HepG2 (cell line): Measurements from ENCODE around the gene PODXL. TPM values are rescaled to one million over a fixed set of nuclear protein-coding genes. Genes with fewer than 3 reads are reported as not detected.

Experiments used
- ATAC-seq: fragments of 200-7000 bp; cut with Tn5 transposase; 3 replicates; pipeline ENCODE4 v1.9.1; 2020; ENCODE audit warnings: mild to moderate bottlenecking, moderate library complexity
- BruUV-seq: library from RNA; stranded (reverse); fragments of 400-500 nt; replicated peaks from 2 replicates; lab custom pipeline; 2021; lab: Mats Ljungman, UMichigan
- CTCF ChIA-PET: fragments of 300-600 bp; formaldehyde crosslinking; extraction: SDS; loops from one replicate; lab custom pipeline; 2021; ENCODE audit warnings: low total read pairs, inconsistent platforms, low intra/inter-chr PET ratio; lab: Yijun Ruan, JAX
- POLR2A ChIA-PET: fragments of 350-600 bp; sonication (Branson Sonifier 250); formaldehyde crosslinking; loops from one replicate; lab custom pipeline; 2020; ENCODE audit warnings: antibody characterized with exemption, inconsistent platforms; lab: Yijun Ruan, JAX
- DNase-seq: peaks from one replicate; pipeline ENCODE4 v3.0.0-alpha.2; 2015; ENCODE audit warnings: low spot score
- FAIRE-seq: peaks from 3 replicates; lab custom pipeline; 2011; peaks lifted over from hg19 to GRCh38; lab: Jason Lieb, UNC
- H2AFZ ChIP-seq: one replicate; pipeline ENCODE4 v1.6.1; 2011; ENCODE audit warnings: low read length, inconsistent platforms
- H3K27ac ChIP-seq: fragments of 300-600 bp; 3 replicates; pipeline ENCODE4 v1.8.0; 2011; ENCODE audit warnings: mixed run types, mild to moderate bottlenecking, mixed read lengths, low read length, inconsistent platforms; ENCODE audit not compliant: insufficient read depth; ENCODE audit errors: extremely low read length
- H3K27me3 ChIP-seq, 2 experiments: fragments of 200-600 bp in 1 of 2; 2 replicates in 1 of 2; 3 replicates in 1 of 2; pipeline versions ENCODE4 v1.6.0 to v1.8.0; 2011; ENCODE audit warnings: low read length in 2 of 2, mild to moderate bottlenecking in 2 of 2, moderate library complexity in 2 of 2, inconsistent platforms in 1 of 2; ENCODE audit not compliant: insufficient read depth in 2 of 2, control insufficient read depth in 1 of 2
- H3K36me3 ChIP-seq, 2 experiments: fragments of 200-600 bp in 1 of 2; replicated peaks in 1 of 2; 2 replicates in 1 of 2; 3 replicates in 1 of 2; pipeline versions ENCODE4 v1.5.1 to v1.8.0; 2011; ENCODE audit warnings: low read length in 2 of 2, inconsistent platforms in 1 of 2; ENCODE audit not compliant: insufficient read depth in 2 of 2, control insufficient read depth in 1 of 2
- H3K4me1 ChIP-seq: 2 replicates; pipeline ENCODE4 v1.5.1; 2012; ENCODE audit warnings: low read length, inconsistent platforms; ENCODE audit not compliant: insufficient read depth
- H3K4me2 ChIP-seq: 2 replicates; pipeline ENCODE4 v1.6.0; 2011; ENCODE audit warnings: low read depth, low read length, inconsistent platforms
- H3K4me3 ChIP-seq, 3 experiments: fragments of 200-600 bp in 1 of 3; sonication (generic), shearing (Covaris generic) in 1 of 3; replicated peaks in 1 of 3; 2 replicates each; pipeline ENCODE4 v1.5.1; 2011 to 2016; ENCODE audit warnings: low read length in 3 of 3, inconsistent platforms in 2 of 3, low read depth in 2 of 3, mild to moderate bottlenecking in 2 of 3, control low read depth in 1 of 3, mixed read lengths in 1 of 3; ENCODE audit not compliant: insufficient read depth in 1 of 3
- H3K79me2 ChIP-seq: one replicate; pipeline ENCODE4 v1.6.1; 2011; ENCODE audit warnings: low read length, inconsistent platforms; ENCODE audit not compliant: insufficient read depth
- H3K9ac ChIP-seq: 2 replicates; pipeline ENCODE4 v1.6.0; 2011; ENCODE audit warnings: mild to moderate bottlenecking, low read depth, low read length, inconsistent platforms; ENCODE audit not compliant: insufficient read depth
- H3K9me3 ChIP-seq: 2 replicates; pipeline ENCODE4 v1.5.1; 2012; ENCODE audit warnings: mild to moderate bottlenecking, low read length
- H4K20me1 ChIP-seq: 2 replicates; pipeline ENCODE4 v1.6.0; 2011; ENCODE audit warnings: inconsistent platforms, mild to moderate bottlenecking, low read length, moderate library complexity; ENCODE audit not compliant: insufficient read depth
- AKAP8 ChIP-seq: sonication (generic); formaldehyde crosslinking; IDR thresholded peaks from 2 replicates; pipeline ENCODE4 v1.5.1; 2020; ENCODE audit warnings: mild to moderate bottlenecking, missing genetic modification reagents
- BORCS8-MEF2B ChIP-seq: sonication (generic); formaldehyde crosslinking; IDR thresholded peaks from 2 replicates; pipeline ENCODE4 v1.8.0; 2022; ENCODE audit warnings: mild to moderate bottlenecking, missing genetic modification reagents
- KDM1A ChIP-seq: IDR thresholded peaks from 2 replicates; pipeline ENCODE4 v1.6.1; 2016; ENCODE audit warnings: missing compliant biosample characterization
- MAFK ChIP-seq, 2 experiments: IDR thresholded peaks in 1 of 2; conservative IDR thresholded peaks in 1 of 2; 2 replicates each; pipeline ENCODE4 v1.6.1; 2011; ENCODE audit warnings: improper control_type of control experiment in 2 of 2, low read length in 2 of 2
- MAX ChIP-seq: IDR thresholded peaks from 2 replicates; pipeline ENCODE4 v1.6.1; 2012; ENCODE audit warnings: inconsistent platforms
- MLX ChIP-seq: IDR thresholded peaks from 2 replicates; pipeline ENCODE4 v1.6.1; 2016
- ZMYM3 ChIP-seq: sonication (generic); formaldehyde crosslinking; IDR thresholded peaks from 2 replicates; pipeline ENCODE4 v1.5.1; 2020; ENCODE audit warnings: mild to moderate bottlenecking, missing genetic modification reagents
- ZNF138 ChIP-seq: sonication (generic); formaldehyde crosslinking; IDR thresholded peaks from 2 replicates; pipeline ENCODE4 v1.5.0; 2020; ENCODE audit warnings: mild to moderate bottlenecking, low read depth, missing genetic modification reagents
- ZNF253 ChIP-seq: sonication (generic); formaldehyde crosslinking; IDR thresholded peaks from 2 replicates; pipeline ENCODE4 v1.8.0; 2022; ENCODE audit warnings: mild to moderate bottlenecking, missing genetic modification reagents, borderline replicate concordance
- ZNF460 ChIP-seq: sonication (generic); formaldehyde crosslinking; IDR thresholded peaks from 2 replicates; pipeline ENCODE4 v1.5.1; 2020; ENCODE audit warnings: missing genetic modification reagents, mild to moderate bottlenecking, borderline replicate concordance
- ZNF614 ChIP-seq: IDR thresholded peaks from 2 replicates; pipeline ENCODE4 v1.6.1; 2018; ENCODE audit warnings: missing biosample characterization, missing genetic modification reagents, inconsistent platforms, borderline replicate concordance
- whole genome bisulfite sequencing: methylation state at CpG from one replicate; pipeline ENCODE4 v1.1.6; 2017; ENCODE audit warnings: low lambda C conversion rate; 5-methylcytosine and 5-hydroxymethylcytosine counted together
- in situ Hi-C: cut with HindIII; loops from 2 replicates; pipeline ENCODE4 v1.10.0; 2017; ENCODE audit warnings: low pct_unique_long_range_greater_than_20kb; ENCODE audit not compliant: extremely low pct_ligation_motif_present
- intact Hi-C: fragments of 100-400 bp; cut with micrococcal nuclease; formaldehyde crosslinking; loops from one replicate; pipeline ENCODE4 v1.10.0; 2022; ENCODE audit not compliant: unreplicated experiment
- polyA plus RNA-seq, 8 experiments: library from polyadenylated mRNA; depleted of rRNA in 3 of 8; stranded (reverse) in 7 of 8; unstranded in 1 of 8; fragments of >200 nt; fragmentation: Illumina TruSeq in 4 of 8; extraction: Trizol in 4 of 8; gene quantifications; 2 replicates each; pipeline versions ENCODE4 v1.2.1 to v1.2.3, GENCODE V29; 2011 to 2016; ENCODE audit warnings: low read depth in 4 of 8, missing spikeins in 1 of 8, mixed read lengths in 1 of 8; ENCODE audit not compliant: insufficient read depth in 1 of 8
- total RNA-seq, 5 experiments: library from RNA; depleted of rRNA; stranded (reverse); fragments of >200 nt; fragmentation: Illumina TruSeq; extraction: Trizol; gene quantifications; 2 replicates each; pipeline ENCODE4 v1.2.3, GENCODE V29; 2016; ENCODE audit warnings: low read depth in 1 of 5

The PODXL gene
- total and polyA plus RNA-seq, 2 of the 13 experiments (the other 11 are each of a cell fraction or from before 2014, with no cell fraction given) = 0.22 to 0.54 TPM

- TF ChIP-seq MLX = no peak
- TF ChIP-seq ZNF253 (CRISPR knock-in tag) = no peak
- TF ChIP-seq ZMYM3 (CRISPR knock-in tag) = no peak
Observed at GRCh38 chr7:131564640-131565039, 8.2 kb upstream of the PODXL start (continued).

GRCh38 chr7:131563918-131564317 lies 7.5 kb upstream of the PODXL start:
- POLR2A ChIA-PET = no interaction called here
- no peak overlapping the region for H3K4me2 ChIP-seq
- CTCF ChIA-PET = no interaction called here
- in situ Hi-C loops = no loop called here
- no peaks in the 10 kb centered on the region for H3K36me3 ChIP-seq
- H3K9ac ChIP-seq = no peak overlapping the region
- H3K27me3 ChIP-seq = peaks cover 2 to 16% of the 10 kb centered on the region in 2 experiments; a peak in 3 of 5 replicates
- no TSS peak for BruUV-seq
- H2AFZ ChIP-seq = no peak overlapping the region
- H3K4me3 ChIP-seq = no peak overlapping the region
- no peaks in the 10 kb centered on the region for H4K20me1 ChIP-seq
- no peak for ATAC-seq
- H3K9me3 ChIP-seq = no peaks in the 10 kb centered on the region
- no peak for DNase-seq
- intact Hi-C loops = no loop called here
- no peaks in the 10 kb centered on the region for H3K79me2 ChIP-seq
- no peaks in the 10 kb centered on the region for H3K4me1 ChIP-seq
- no peak for TF ChIP-seq BORCS8-MEF2B (CRISPR knock-in tag)
- no peak for TF ChIP-seq AKAP8 (CRISPR knock-in tag)
- no peak for TF ChIP-seq ZNF138 (CRISPR knock-in tag)
- no peak for TF ChIP-seq ZNF614 (CRISPR knock-in tag)
- TF ChIP-seq ZNF460 (CRISPR knock-in tag) = no peak
- TF ChIP-seq KDM1A = no peak
- TF ChIP-seq MAFK (conservative IDR thresholded peaks at IDR 0.05 in 1 of 2, IDR thresholded peaks at IDR 0.05 in 1 of 2; ENCODE audit: low read length in 2 of 2) = no peak
- no peak for TF ChIP-seq MAX
- FAIRE-seq = no peak
- no peak overlapping the region for H3K27ac ChIP-seq
- 28% methylated on average over 5 of the region's 5 CpGs for WGBS
